HG03575 (cell line): ENCODE measurements around the gene DYNC2LI1.

ENCODE experiments used
- ATAC-seq: cut with Tn5 transposase; IDR thresholded peaks from one replicate; pipeline ENCODE4 v1.9.1; 2021; ENCODE audit not compliant: unreplicated experiment, insufficient number of reproducible peaks, low FRiP score; ENCODE audit errors: extremely low read depth

The DYNC2LI1 gene

DNA sequence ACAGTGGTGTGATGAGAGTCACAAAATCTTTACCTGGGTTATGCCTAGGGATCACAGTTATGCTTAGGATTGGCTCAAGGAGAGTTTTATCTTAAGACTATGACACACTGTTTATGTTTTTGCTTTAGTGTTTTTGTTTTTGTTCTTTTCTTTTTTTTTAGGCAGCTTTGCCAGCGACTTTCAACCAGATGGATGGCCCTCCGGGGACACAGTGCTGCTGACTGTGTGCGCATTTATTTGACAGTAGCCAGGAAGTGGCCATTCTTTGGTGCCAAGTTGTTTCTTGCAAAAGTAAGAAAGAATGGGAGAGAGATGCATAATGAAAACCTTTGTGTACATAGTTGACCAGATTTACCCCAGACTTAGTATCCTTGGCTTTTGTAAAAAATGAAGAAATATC is 15.1 kb upstream of the DYNC2LI1 start:
- ATAC-seq: no peak

DNA sequence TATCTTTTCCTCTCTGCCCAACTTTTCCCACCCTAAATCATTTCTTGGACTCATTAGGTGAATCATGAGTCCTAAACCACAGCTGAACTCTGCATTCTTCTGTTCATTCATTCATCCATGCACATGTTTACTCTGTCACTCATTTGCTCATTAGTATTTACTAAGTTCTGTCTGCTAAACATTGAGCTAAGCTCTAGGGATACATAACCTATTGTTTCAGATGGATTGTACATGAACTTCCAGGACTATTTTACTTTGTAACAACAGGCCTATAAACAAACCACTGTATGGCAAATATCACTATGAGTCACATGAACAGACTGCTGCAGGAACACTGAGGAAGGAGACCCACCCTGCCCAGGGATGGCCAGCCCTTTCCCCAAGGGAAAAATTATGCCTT is 14.6 kb upstream of the DYNC2LI1 start:
- ATAC-seq: no peak

DNA sequence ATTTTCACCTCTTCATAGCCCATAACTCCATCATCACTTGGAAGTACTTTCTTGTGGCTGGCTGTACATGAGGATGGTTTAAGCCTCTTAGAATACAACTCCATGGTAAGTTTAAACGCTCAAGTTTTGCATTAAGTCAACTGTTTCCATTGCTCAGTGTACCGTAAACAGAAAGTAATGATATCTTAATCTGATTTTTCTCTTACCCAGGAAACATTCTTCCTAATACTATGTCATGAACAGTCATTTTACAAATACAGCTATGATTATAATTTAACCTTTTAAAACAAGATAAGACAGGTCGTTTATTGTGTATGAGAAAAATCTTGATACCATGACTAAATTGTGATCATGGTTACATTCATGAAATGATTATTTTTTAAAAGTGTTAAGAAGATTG is 11.6 kb upstream of the DYNC2LI1 start:
- no peak for ATAC-seq

DNA sequence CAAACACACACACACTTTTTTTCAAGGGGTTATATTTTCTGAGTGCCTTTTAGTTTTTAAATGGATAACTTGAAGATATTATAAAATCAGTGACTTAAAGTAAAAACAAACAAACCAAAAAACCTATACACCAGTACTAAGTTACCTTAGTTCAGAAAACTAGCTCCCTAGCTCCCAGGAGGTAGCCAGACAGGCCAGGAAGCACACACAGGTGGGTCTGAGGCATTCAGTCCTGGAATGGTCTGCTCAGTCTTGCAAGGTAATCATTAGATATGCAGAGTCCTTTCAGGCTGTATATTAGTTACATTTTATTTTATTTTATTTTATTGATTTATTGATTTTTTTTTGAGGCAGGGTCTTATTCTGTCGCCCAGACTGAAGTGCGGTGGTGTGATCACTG is 10.7 kb upstream of the DYNC2LI1 start:
- ATAC-seq: no peak

DNA sequence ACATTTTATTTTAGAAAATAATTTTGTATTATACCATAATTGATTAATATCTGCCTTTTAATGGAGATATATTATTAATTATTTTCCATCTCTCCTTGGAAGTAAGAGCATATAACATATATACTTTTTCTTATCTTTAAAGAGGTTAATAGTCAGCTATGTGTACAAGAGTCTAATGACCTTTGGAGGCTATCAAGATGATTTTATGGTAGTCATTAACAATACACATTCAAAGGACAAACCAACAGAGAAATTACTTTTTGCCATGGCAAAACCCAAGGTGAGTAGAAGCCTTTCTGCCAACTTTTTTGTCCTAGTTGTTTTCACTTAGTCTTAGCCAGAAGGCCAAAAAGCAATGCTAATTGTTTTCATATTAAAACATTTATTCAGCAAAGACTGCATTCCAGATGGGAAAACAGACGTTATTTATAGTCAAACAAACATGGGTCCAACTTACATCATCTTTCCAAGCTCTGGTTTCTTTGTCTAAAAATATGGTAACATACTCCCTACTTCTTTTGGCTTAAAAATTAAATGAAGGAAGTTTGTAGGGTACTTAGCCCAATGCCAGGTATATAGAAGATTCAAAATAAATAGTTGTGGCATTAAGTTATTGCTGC is 9.6 kb upstream of the DYNC2LI1 start:
- ATAC-seq: no peak

DNA sequence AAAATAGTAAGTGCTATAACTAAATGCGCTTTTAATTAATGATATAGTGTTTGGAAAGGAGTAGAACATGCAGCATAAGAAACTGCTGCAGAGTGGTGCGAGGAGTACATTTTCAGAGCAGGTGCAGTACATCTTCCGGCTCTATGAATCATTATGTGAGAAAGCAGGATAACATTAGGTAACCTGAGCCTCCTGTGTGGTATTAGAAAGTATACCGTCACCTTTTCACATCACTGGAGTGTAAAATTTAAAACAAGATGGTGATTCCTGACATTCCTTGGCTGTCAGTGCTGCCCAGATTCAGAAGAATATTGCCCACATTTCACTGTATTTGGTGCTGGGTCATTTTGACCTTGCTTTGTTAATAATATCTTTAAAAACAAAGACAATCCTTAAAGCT is 7.8 kb upstream of the DYNC2LI1 start:
- no peak for ATAC-seq

DNA sequence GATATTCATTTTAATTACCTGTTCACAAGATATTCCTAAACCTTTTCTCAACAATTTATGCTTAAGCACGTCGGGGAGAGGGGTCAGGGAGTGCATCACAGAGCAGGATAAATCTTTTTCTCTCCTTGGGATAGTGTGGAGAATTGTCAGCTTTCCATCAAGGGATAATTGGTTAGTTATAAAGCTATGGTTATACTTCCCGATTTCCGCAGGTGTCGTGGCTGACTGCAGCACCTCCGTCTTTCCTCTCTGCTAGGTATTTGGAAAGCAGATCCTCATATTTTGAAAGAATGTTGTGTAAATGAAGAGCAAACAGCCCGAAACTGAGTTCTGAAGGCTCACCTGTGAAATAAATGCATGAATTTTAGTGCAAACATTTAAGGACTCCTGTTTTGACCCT is 778 bp downstream of the DYNC2LI1 start:
- ATAC-seq: no peak

DNA sequence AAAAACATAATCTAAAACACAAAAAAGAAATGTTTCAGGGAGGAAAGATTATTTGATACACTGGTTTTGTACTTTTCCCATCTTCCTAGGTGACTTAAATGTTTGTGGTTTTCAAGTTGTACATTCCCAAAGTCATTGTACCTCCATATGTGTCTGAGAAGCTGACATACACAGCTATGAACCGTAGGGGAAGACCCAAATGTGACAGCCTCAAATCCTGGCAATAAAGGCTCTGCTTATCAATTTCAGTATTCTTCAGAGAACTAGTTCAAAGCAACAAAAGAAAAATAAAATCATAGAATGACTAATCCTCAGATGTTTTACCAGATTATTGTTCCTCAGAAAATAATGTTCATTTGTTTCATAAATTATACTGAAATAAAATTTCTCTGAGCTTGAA is 2.5 kb downstream of the DYNC2LI1 start:
- ATAC-seq: no peak

DNA sequence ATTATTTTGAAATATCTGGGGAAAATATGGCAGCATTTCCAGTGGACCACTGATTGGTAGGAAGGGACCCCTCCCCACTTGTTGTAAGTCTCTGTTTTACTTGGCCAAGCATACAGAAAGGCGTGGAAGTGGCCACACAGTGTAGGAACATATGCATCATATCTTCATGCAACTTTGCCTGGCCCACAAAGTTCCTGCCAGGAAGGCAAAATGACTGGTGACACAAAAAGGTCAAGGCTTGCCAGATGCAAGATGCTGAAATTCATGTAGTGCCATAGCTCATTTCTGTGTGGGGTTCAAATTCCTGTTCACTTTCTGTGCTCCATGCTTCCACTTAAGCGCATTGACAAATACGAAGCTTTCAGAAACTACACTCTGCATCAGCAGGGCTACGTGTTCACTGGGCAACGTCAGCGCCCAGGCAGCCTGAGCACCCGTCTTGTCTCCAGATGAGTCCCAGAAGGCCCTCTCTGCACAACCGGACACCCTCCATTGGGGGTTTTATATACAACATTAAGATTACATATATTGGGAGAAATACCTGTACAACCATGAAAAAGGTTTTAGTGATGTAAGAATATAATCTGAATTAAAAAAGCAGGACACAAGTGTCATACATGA is 3.6 kb downstream of the DYNC2LI1 start:
- ATAC-seq: no peak

DNA sequence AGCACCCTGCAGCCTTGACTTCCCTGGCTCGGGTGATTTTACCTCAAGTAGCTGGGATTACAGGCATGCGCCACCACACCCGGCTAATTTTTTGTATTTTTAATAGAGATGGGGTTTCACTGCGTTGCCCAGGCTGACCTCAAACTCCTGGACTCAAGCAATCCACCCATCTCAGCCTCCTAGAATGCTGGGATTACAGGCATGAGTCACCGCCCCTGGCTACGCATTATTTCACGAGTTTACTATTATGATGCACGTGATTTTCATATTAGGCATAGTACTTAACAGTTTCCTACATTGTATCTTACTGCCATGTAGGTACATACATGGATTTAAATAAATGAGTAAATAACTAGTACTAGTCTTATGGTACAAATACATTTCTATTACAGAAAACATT is 4.4 kb downstream of the DYNC2LI1 start:
- ATAC-seq: no peak

DNA sequence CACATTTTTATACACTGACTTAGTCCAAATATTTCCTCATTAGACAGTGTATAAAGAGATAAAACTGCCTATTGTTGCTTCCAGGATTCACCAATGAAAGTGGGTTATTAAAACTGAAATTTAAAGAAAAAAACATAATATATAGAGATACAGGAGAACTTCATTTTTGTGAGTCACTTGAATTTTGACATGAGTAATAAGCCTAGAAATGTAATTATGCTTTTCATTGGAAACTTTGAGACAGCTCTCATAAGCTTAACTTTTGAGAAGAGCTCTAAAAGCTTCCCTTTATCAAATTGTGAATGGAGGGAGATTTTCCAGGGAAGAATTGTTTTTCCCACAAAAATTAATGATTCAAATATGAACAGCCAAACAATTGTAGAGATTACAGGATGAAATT is 14.1 kb downstream of the DYNC2LI1 start:
- ATAC-seq: no peak

DNA sequence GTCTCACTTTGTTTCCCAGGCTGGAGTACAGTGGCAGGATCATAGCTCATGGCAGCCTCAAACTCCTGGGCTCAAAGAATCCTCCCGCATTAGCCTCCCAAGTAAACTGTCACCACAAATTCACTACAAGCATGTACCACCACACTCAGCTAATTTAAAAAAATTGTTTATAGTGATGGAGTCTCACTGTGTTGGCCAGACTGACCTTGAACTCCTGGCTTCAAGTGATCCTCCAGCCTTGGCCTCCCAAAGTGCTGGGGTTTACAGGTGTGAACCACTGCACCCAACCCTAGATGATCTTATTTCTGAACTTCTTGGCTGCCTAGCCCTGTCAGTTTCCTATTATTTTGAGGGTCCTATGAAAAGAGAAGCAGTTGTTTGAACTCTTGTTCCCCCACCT is 14.8 kb downstream of the DYNC2LI1 start:
- no peak for ATAC-seq

DNA sequence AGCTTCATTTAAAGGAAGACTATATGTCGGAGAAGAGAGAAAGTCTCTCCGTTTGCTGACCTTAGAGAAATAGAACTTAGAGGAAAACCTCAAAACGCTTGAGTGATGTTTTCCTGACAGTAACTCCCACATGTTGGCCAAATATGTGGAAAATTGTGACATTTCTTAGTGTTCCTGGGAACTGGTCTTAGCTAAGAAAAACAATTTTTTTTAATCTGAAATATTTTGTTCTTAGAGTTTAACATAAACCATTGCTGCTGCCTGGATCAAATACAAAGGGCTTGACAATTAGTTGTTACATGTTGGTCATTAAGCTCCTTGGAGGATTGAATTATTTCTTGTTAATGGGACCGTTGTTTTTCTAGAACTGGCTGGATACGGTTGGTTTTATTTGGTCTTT is 16.3 kb downstream of the DYNC2LI1 start:
- no peak for ATAC-seq

DNA sequence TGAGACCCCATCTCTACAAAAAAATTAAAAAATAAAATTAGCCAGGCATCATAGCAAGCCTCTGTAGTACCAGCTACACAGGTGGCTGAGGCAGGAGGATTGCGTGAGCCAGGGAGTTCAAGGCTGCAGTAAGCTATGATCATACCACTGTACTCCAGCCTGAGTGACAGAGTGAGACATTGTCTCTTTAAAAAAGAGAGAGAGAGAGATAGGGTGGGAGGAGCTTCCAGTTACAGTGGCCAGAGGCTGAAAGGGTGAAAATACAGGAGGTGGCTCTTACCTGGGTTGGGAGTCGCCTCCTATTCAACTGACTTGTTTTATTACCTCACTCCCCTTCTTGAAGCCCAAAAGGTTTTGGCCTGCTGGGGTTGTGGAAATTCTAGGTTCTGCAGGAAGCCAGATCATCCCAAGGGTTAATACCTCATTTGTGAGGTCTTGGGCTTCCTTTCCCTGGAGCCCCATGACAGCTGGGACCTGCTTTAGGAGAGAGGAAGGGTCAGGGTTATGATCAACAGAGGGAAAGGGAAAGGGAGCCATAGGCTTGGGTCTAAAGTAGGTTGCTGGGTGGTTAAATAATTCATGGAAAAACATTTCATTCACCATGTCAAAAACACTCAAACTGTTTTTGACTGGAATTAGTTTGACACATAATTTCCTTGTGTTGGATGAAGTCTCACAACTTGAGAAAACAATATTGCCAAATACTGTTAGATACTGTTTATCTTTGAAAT is 17.4 kb downstream of the DYNC2LI1 start:
- no peak for ATAC-seq

DNA sequence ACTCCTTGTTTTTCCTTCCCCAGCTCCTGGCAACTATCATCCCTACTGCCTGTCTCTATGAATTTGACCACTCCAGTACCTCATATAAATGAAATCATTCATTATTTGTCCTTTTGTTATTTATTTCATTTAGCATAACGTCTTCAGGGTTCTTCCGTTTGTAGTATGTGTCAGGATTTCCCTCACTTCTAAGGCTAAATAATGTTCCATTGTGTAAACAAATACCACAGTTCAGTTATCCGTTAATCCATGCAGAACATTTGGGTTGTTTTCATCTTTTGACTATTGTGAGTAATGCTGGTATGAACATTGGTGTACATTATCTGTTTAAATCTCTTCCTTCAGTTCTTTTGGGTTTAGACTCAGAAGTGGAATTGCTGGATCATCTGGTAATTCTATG is 18.8 kb downstream of the DYNC2LI1 start:
- no peak for ATAC-seq

DNA sequence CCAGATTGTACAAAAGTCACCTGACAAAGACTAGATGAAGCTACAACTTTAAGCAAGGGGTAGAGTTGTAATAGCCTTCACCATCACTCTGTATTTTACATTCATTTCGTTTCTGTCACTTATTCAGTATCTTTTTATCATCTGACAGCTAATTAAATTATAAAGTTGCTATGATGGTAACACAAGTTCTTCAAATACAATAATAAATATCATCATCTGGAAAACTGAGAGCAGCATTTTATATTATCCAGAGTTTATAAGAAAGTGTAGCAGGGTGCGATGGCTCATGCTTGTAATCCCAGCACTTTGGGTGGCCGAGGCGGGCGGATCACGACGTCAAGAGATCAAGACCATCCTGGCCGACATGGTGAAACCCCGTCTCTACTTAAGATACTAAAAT is 21.1 kb downstream of the DYNC2LI1 start:
- ATAC-seq: no peak

DNA sequence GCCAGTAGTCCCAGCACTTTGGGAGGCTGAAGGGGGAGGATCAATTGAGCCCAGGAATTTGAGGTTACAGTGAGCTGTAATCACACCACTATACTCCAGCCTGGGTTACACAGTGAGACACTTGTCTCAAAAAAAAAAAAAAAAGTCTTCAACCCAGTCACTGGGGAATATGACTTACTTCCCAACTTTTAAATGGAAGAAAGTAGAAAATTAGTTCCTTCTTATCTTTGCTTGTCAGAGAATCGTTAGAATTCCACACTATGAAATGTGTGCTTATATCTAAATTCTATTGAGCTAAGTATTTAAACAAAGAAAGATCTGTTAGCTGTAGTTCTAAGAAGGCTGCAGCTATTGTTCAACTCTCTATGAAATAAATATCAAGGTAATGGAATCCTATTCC is 22.4 kb downstream of the DYNC2LI1 start:
- ATAC-seq: no peak

DNA sequence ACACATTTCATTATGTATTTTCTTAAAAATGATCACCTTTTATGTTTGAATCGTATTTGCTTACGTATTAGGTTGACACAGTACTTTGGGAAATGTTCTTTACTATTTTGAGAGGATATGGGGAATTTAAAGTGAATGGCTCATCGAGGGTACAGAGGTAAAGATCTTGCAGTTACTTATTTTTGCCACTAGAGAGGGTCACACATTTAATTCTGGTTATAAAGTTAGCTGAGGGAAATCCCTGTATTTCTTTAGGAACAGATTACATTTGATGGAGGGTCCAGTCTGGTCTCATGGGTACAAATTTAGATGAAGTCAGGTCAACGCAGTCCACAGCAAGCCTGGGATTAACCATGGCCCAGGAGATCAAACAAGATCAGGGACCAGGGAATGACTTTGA is 24.5 kb downstream of the DYNC2LI1 start:
- no peak for ATAC-seq

DNA sequence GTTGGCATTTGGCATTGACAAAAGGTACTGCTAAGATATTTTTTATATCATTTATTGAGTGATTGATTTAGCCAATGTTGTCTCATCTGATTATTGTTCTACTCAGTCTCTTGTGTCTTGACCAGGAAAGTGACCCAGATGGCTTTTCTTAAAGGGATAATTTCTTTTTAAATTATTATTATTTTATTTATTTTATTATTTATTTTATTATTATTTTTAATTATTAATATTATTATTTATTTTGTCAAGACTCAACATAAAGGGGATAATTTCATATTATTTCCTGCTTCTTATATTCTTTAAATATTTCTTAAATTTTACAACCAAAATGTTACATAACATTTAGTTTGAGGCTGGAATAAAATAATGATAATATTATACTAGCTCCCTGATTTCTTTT is 27.1 kb downstream of the DYNC2LI1 start:
- no peak for ATAC-seq

DNA sequence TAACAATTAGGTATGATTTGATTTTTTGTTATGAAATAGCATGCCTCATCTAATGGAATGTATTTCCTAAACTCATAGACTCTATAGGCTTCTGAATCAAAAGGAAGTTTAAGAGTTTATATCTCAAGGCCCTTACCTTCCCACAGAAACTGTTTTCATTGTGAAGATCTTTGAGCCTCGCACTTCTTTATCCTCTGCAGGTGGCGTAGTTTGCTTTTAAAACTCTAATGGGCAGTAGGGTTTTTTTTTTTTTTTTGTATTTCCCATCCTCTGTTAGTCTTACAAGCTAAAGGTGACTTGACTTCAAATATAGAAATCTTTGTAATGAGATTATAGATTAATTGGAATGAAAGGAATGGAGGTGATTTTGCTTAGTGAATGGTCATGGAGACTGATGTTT is 28.3 kb downstream of the DYNC2LI1 start:
- ATAC-seq: no peak

DNA sequence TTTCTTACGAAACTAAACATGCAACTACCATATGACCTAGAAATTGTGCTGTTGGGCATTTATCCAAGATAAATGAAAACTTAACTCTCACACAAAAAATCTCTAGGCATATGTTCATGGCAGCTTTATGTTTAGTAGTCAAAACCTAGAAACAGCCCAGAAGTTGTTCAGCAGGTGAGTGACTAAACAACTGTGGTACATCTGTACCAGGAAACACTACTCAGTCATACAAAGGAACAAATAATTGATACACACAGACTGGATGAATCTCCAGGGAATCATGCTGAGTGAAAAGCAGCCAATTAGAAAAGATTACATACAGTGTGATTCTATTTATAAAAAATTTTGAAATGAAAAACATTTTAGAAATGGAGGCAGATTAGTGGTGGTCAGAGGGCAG is 29.3 kb downstream of the DYNC2LI1 start:
- ATAC-seq: no peak
